Measurements from ENCODE around the gene PBX3.
"Not testable (repeated sequence)": the region's sequence is repeated elsewhere in the genome, so short reads cannot be mapped to it uniquely, and the experiment has no call there.

PBX3 gene

DNA sequence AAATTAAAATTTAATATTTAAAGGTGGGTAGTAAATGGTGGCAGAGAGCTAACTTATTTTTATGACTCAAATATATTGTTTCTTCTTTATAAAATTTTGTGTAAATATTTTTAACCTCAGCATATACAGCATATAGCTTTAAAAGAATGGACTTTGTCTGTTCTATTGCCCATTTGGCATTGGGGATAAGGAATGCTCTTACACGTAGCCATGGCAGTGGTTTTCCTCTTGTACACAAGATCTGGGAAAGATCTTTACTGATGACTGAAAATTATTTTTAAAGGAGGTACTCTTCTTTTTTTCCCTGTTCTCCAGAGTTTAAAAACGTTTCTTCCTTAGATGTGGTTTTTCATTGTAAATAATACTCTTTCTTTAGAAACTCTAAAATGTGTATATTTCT, 75.0 kb downstream of the PBX3 start:
- TF ChIP-seq, protein P1, sequence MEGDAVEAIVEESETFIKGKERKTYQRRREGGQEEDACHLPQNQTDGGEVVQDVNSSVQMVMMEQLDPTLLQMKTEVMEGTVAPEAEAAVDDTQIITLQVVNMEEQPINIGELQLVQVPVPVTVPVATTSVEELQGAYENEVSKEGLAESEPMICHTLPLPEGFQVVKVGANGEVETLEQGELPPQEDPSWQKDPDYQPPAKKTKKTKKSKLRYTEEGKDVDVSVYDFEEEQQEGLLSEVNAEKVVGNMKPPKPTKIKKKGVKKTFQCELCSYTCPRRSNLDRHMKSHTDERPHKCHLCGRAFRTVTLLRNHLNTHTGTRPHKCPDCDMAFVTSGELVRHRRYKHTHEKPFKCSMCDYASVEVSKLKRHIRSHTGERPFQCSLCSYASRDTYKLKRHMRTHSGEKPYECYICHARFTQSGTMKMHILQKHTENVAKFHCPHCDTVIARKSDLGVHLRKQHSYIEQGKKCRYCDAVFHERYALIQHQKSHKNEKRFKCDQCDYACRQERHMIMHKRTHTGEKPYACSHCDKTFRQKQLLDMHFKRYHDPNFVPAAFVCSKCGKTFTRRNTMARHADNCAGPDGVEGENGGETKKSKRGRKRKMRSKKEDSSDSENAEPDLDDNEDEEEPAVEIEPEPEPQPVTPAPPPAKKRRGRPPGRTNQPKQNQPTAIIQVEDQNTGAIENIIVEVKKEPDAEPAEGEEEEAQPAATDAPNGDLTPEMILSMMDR (conservative IDR thresholded peaks at IDR 0.05; ENCODE audit: control insufficient read depth, insufficient read depth, low read depth, low read length), result no peak
- H3K4me3 ChIP-seq (ENCODE audit: control insufficient read depth, low read depth, low read length), result no peak overlapping the region
- no peak for DNase-seq (ENCODE audit: low read depth)

- TF ChIP-seq, protein P1 (conservative IDR thresholded peaks at IDR 0.05; ENCODE audit: control insufficient read depth, insufficient read depth, low read depth, low read length), result no peak
- no peak overlapping the region for H3K4me3 ChIP-seq (ENCODE audit: control insufficient read depth, low read depth, low read length)
- no peak for DNase-seq (ENCODE audit: low read depth)
These were observed 75.7 kb downstream of the PBX3 start for GRCh38 chr9:125822902-125823301.

DNA sequence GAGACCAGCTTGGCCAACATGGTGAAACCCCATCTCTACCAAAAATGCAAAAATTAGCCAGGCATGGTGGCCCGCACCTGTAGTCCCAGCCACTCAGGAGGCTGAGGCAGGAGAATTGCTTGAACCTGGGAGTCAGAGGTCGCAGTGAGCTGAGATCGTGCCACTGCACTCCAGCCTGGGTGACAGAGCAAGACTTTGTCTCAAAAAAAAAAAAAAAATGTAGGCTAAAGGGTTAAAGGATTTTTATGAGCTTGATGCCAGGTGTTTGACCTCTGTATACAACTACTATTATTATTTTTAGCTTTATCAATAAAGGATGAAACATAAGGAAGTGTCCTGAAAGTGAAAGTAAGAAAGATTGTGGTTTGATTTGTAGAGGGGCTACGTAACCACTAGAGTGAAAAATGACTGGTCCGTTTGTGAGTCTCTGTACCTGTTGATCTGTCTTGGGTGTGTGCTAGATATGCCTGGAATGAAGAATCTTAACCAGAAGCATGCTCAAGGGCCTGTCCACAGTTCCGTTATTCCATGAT, 76.8 kb downstream of the PBX3 start:
- H3K4me3 ChIP-seq (ENCODE audit: control insufficient read depth, low read depth, low read length); DNase-seq (ENCODE audit: low read depth): not testable (repeated sequence)

DNA sequence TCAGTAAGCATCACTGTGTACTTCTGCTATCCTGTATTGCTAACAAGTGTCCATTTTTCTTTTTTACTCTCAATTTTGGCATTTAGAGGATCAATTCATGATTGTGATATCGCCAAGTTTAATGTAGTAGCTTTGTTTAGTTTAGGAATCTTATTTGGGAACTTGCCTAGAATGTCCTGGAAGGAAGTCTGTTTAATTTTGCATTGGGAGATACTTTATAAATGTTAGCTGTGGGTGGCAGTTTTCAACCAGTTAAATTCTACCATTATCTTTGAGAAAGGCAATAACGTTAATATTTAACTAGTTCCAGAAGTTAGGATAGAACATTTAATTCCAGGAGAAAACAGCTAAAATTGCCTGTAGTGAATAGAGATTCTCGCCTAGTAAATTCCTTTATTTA, 78.6 kb downstream of the PBX3 start:
- DNase-seq (ENCODE audit: low read depth), result no peak
- H3K4me3 ChIP-seq (ENCODE audit: control insufficient read depth, low read depth, low read length), result no peak overlapping the region
- TF ChIP-seq, protein P1 (conservative IDR thresholded peaks at IDR 0.05; ENCODE audit: control insufficient read depth, insufficient read depth, low read depth, low read length), result no peak

- no peak overlapping the region for H3K4me3 ChIP-seq (ENCODE audit: control insufficient read depth, low read depth, low read length)
- no peak for DNase-seq (ENCODE audit: low read depth)
- TF ChIP-seq, protein P1 (conservative IDR thresholded peaks at IDR 0.05; ENCODE audit: control insufficient read depth, insufficient read depth, low read depth, low read length), result no peak
These were observed 79.7 kb downstream of the PBX3 start for GRCh38 chr9:125826850-125827249.

DNA sequence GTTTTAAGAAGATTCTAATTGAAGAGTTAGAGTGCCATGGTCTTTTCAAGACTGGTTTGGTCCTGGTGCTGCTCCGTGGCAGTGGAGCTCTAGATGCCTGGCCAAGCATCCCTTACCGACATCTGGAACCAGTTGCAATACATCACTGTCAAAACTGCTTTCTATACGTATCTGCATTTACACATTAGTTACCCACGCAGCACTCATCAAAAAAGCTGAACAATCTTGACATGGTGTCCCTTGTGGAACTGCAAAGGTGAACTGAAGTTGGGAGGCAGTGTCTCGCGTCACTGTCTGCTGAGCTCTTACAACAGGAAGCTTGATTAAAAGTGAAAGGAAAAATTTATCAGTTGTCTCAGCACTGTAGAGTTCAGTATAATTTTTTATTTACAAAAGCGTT, 82.6 kb downstream of the PBX3 start:
- DNase-seq (ENCODE audit: low read depth), result peak; percentile 25
- TF ChIP-seq, protein P1 (conservative IDR thresholded peaks at IDR 0.05; ENCODE audit: control insufficient read depth, insufficient read depth, low read depth, low read length), result no peak
- H3K4me3 ChIP-seq (ENCODE audit: control insufficient read depth, low read depth, low read length), result peak overlapping the region; percentile 36

GRCh38 chr9:125831054-125831453, 83.9 kb downstream of the PBX3 start:
- no peak for DNase-seq (ENCODE audit: low read depth)
- TF ChIP-seq, protein P1 (conservative IDR thresholded peaks at IDR 0.05; ENCODE audit: control insufficient read depth, insufficient read depth, low read depth, low read length), result no peak
- H3K4me3 ChIP-seq (ENCODE audit: control insufficient read depth, low read depth, low read length), result no peak overlapping the region

All from fibroblast of mammary gland (primary cell).